HepG2 (cell line): ENCODE data around the gene NAP1L4. TPM values are rescaled to one million over a fixed set of nuclear protein-coding genes. Genes with fewer than 3 reads are reported as not detected.
A peak's percentile ranks its signal among the peaks of the same experiment; 100 is the strongest.

Experiments used
- ATF7 ChIP-seq, 2 experiments: fragments of 450-650 bp in 1 of 2; sonication (generic) in 1 of 2; formaldehyde crosslinking in 1 of 2; IDR thresholded peaks; 2 replicates each; pipeline versions ENCODE4 v1.4.0 to v1.6.1; 2016 to 2020; ENCODE audit warnings: antibody characterized with exemption in 1 of 2, mild to moderate bottlenecking in 1 of 2, missing genetic modification reagents in 1 of 2
- CHD4 ChIP-seq: fragments of 200-600 bp; sonication (generic); IDR thresholded peaks from 2 replicates; pipeline ENCODE4 v1.7.0; 2017; ENCODE audit warnings: mild to moderate bottlenecking, low read length, borderline replicate concordance
- FUBP1 ChIP-seq: sonication (generic); formaldehyde crosslinking; IDR thresholded peaks from 2 replicates; pipeline ENCODE4 v1.5.1; 2020; ENCODE audit warnings: missing genetic modification reagents, mild to moderate bottlenecking, borderline replicate concordance
- POGZ ChIP-seq: sonication (generic); formaldehyde crosslinking; IDR thresholded peaks from 2 replicates; pipeline ENCODE4 v1.4.0; 2020; ENCODE audit warnings: mild to moderate bottlenecking, missing genetic modification reagents
- SMC3 ChIP-seq: IDR thresholded peaks from 2 replicates; pipeline ENCODE4 v1.6.1; 2011; ENCODE audit warnings: low read length, improper control_type of control experiment
- SSRP1 ChIP-seq: IDR thresholded peaks from 2 replicates; pipeline ENCODE4 v1.6.1; 2016; ENCODE audit warnings: control low read depth
- TEF ChIP-seq: sonication (generic); formaldehyde crosslinking; IDR thresholded peaks from 2 replicates; pipeline ENCODE4 v1.5.0; 2020; ENCODE audit warnings: missing genetic modification reagents
- THAP11 ChIP-seq: IDR thresholded peaks from 2 replicates; pipeline ENCODE4 v1.6.1; 2016; ENCODE audit warnings: missing biosample characterization, missing genetic modification reagents
- THRA ChIP-seq: sonication (generic); formaldehyde crosslinking; IDR thresholded peaks from 2 replicates; pipeline ENCODE4 v1.4.0; 2020; ENCODE audit warnings: missing genetic modification reagents, borderline replicate concordance
- YY1 ChIP-seq: IDR thresholded peaks from 2 replicates; pipeline ENCODE4 v1.6.1; 2011; ENCODE audit warnings: low read length, low read depth, moderate library complexity, mild to moderate bottlenecking; ENCODE audit not compliant: insufficient read depth, insufficient replicate concordance
- ZBTB3 ChIP-seq: sonication (generic); formaldehyde crosslinking; IDR thresholded peaks from 2 replicates; pipeline ENCODE4 v1.4.0; 2020; ENCODE audit warnings: low read depth, mild to moderate bottlenecking, moderate library complexity, missing genetic modification reagents, borderline replicate concordance
- ZFYVE20 ChIP-seq: sonication (generic); formaldehyde crosslinking; IDR thresholded peaks from 2 replicates; pipeline ENCODE4 v1.8.0; 2023; ENCODE audit warnings: low read depth, mild to moderate bottlenecking, moderate library complexity, missing genetic modification reagents, borderline replicate concordance
- ZNF12 ChIP-seq: sonication (generic); formaldehyde crosslinking; IDR thresholded peaks from 2 replicates; pipeline ENCODE4 v1.5.0; 2020; ENCODE audit warnings: missing genetic modification reagents
- ZNF205 ChIP-seq: IDR thresholded peaks from 2 replicates; pipeline ENCODE4 v1.6.1; 2018; ENCODE audit warnings: missing biosample characterization, missing genetic modification reagents
- ZNF687 ChIP-seq: sonication (generic); formaldehyde crosslinking; IDR thresholded peaks from 2 replicates; pipeline ENCODE4 v1.5.1; 2020; ENCODE audit warnings: mild to moderate bottlenecking, missing genetic modification reagents, moderate library complexity
- ZXDC ChIP-seq: sonication (generic); formaldehyde crosslinking; IDR thresholded peaks from 2 replicates; pipeline ENCODE4 v1.5.0; 2020; ENCODE audit warnings: mild to moderate bottlenecking, missing genetic modification reagents
- polyA plus RNA-seq, 8 experiments: library from polyadenylated mRNA; depleted of rRNA in 3 of 8; stranded (reverse) in 7 of 8; unstranded in 1 of 8; fragments of >200 nt; fragmentation: Illumina TruSeq in 4 of 8; extraction: Trizol in 4 of 8; gene quantifications; 2 replicates each; pipeline versions ENCODE4 v1.2.1 to v1.2.3, GENCODE V29; 2011 to 2016; ENCODE audit warnings: low read depth in 4 of 8, missing spikeins in 1 of 8, mixed read lengths in 1 of 8; ENCODE audit not compliant: insufficient read depth in 1 of 8
- total RNA-seq, 5 experiments: library from RNA; depleted of rRNA; stranded (reverse); fragments of >200 nt; fragmentation: Illumina TruSeq; extraction: Trizol; gene quantifications; 2 replicates each; pipeline ENCODE4 v1.2.3, GENCODE V29; 2016; ENCODE audit warnings: low read depth in 1 of 5

Gene NAP1L4
- total and polyA plus RNA-seq, 2 of the 13 experiments (the other 11 are each of a cell fraction or from before 2014, with no cell fraction given), result 64.0 to 186 TPM

GRCh38 chr11:2930704-2931419 lies 61.3 kb downstream of the NAP1L4 start (continued):
- no peak for TF ChIP-seq TEF (CRISPR knock-in tag)
- no peak for TF ChIP-seq ZXDC (CRISPR knock-in tag)
- 0 out of 2 replicates have a peak, but pooled peaks have one; percentile 23 for TF ChIP-seq POGZ (CRISPR knock-in tag)
- no peak for TF ChIP-seq ZNF12 (CRISPR knock-in tag)
- TF ChIP-seq ZNF687 (CRISPR knock-in tag), result peak; percentile 46
- no peak for TF ChIP-seq ZBTB3
- TF ChIP-seq CHD4, result no peak
- TF ChIP-seq ZFYVE20, result no peak
- TF ChIP-seq ZNF205, result 0 out of 2 replicates have a peak, but pooled peaks have one; percentile 52
- TF ChIP-seq YY1, result no peak
- no peak for TF ChIP-seq FUBP1 (CRISPR knock-in tag)
- TF ChIP-seq SMC3, result peak; percentile 28; the same call in 1 of the 2 replicates
- TF ChIP-seq THAP11, result 0 out of 2 replicates have a peak, but pooled peaks have one; percentile 21
- TF ChIP-seq THRA (CRISPR knock-in tag), result peak; percentile 37; the same call in 1 of the 2 replicates
- TF ChIP-seq SSRP1 (CRISPR knock-in tag), result peak; percentile 36; the same call in 1 of the 2 replicates
- TF ChIP-seq ATF7 (IDR thresholded peaks at IDR 0.05), result no peak
- no peak for TF ChIP-seq ATF7 (CRISPR knock-in tag; IDR thresholded peaks at IDR 0.05)
